H9 (cell line): ENCODE data around the gene ANK2. TPM values are rescaled to one million over a fixed set of nuclear protein-coding genes. Genes with fewer than 3 reads are reported as not detected.

Experiments
- DNase-seq: peaks from one replicate; pipeline ENCODE4 v3.0.0-alpha.2; 2017
- H2AFZ ChIP-seq: one replicate; pipeline ENCODE4 v1.6.1; 2013; ENCODE audit warnings: mild to moderate bottlenecking, low read length, control low read depth, moderate library complexity
- H2AK5ac ChIP-seq: 2 replicates; pipeline ENCODE4 v1.6.1; 2013; ENCODE audit warnings: low read length, control low read depth, mixed read lengths; ENCODE audit not compliant: insufficient read length
- H2BK120ac ChIP-seq: one replicate; pipeline ENCODE4 v1.6.1; 2013; ENCODE audit warnings: low read depth, mild to moderate bottlenecking, low read length, control low read depth, inconsistent platforms; ENCODE audit not compliant: poor library complexity, severe bottlenecking
- H2BK12ac ChIP-seq: 2 replicates; pipeline ENCODE4 v1.6.1; 2013; ENCODE audit warnings: low read length, control low read depth, mixed read lengths, low read depth; ENCODE audit not compliant: insufficient read length
- H2BK15ac ChIP-seq: 2 replicates; pipeline ENCODE4 v1.6.1; 2013; ENCODE audit warnings: low read depth, low read length, control low read depth
- H2BK20ac ChIP-seq: one replicate; pipeline ENCODE4 v1.6.1; 2013; ENCODE audit warnings: low read depth, mild to moderate bottlenecking, low read length, control low read depth, inconsistent platforms; ENCODE audit not compliant: poor library complexity, severe bottlenecking
- H2BK5ac ChIP-seq: 2 replicates; pipeline ENCODE4 v1.6.1; 2013; ENCODE audit warnings: low read length, control low read depth, mixed read lengths; ENCODE audit not compliant: insufficient read length
- H3K14ac ChIP-seq: 2 replicates; pipeline ENCODE4 v1.6.1; 2013; ENCODE audit warnings: low read length, control low read depth; ENCODE audit not compliant: insufficient read depth
- H3K18ac ChIP-seq: 2 replicates; pipeline ENCODE4 v1.6.1; 2013; ENCODE audit warnings: low read depth, mild to moderate bottlenecking, mixed read lengths, low read length, control low read depth; ENCODE audit not compliant: insufficient read length
- H3K23ac ChIP-seq: 2 replicates; pipeline ENCODE4 v1.6.1; 2013; ENCODE audit warnings: low read length, control low read depth, mixed read lengths, low read depth; ENCODE audit not compliant: insufficient read length
- H3K23me2 ChIP-seq: 2 replicates; pipeline ENCODE4 v1.6.1; 2013; ENCODE audit warnings: low read depth, mild to moderate bottlenecking, mixed read lengths, low read length, control low read depth; ENCODE audit not compliant: insufficient read length, poor library complexity, severe bottlenecking
- H3K27ac ChIP-seq: 2 replicates; pipeline ENCODE4 v1.5.1; 2013; ENCODE audit warnings: low read length, control low read depth, mixed read lengths, low read depth; ENCODE audit not compliant: insufficient read length
- H3K27me3 ChIP-seq: 2 replicates; pipeline ENCODE4 v1.6.1; 2013; ENCODE audit warnings: low read length, control low read depth, inconsistent platforms; ENCODE audit not compliant: insufficient read depth
- H3K4ac ChIP-seq: 2 replicates; pipeline ENCODE4 v1.6.1; 2013; ENCODE audit warnings: low read depth, mild to moderate bottlenecking, control low read depth, inconsistent platforms, low read length, moderate library complexity
- H3K4me1 ChIP-seq: 2 replicates; pipeline ENCODE4 v1.6.1; 2013; ENCODE audit warnings: low read length, control low read depth, inconsistent platforms; ENCODE audit not compliant: insufficient read depth
- H3K4me2 ChIP-seq: 2 replicates; pipeline ENCODE4 v1.6.1; 2013; ENCODE audit warnings: low read length, control low read depth, mixed read lengths; ENCODE audit not compliant: insufficient read length, insufficient read depth
- H3K56ac ChIP-seq: 2 replicates; pipeline ENCODE4 v1.6.1; 2013; ENCODE audit warnings: low read depth, mild to moderate bottlenecking, mixed read lengths, low read length, control low read depth; ENCODE audit not compliant: insufficient read length
- H3K79me1 ChIP-seq: 2 replicates; pipeline ENCODE4 v1.6.1; 2013; ENCODE audit warnings: low read depth, mild to moderate bottlenecking, moderate library complexity, low read length, control low read depth, inconsistent platforms; ENCODE audit not compliant: insufficient read depth, poor library complexity, severe bottlenecking
- H3K79me2 ChIP-seq: 2 replicates; pipeline ENCODE4 v1.6.1; 2013; ENCODE audit warnings: low read length, control low read depth, inconsistent platforms; ENCODE audit not compliant: insufficient read depth
- H3K9ac ChIP-seq: 2 replicates; pipeline ENCODE4 v1.6.1; 2013; ENCODE audit warnings: low read length, control low read depth, mixed read lengths; ENCODE audit not compliant: insufficient read length; ENCODE audit errors: extremely low read depth
- H3K9me3 ChIP-seq: one replicate; pipeline ENCODE4 v1.6.1; 2013; ENCODE audit warnings: low read depth, low read length, inconsistent platforms; ENCODE audit not compliant: control insufficient read depth
- H3T11ph ChIP-seq: one replicate; pipeline ENCODE4 v1.6.1; 2013; ENCODE audit warnings: mild to moderate bottlenecking, low read length, control low read depth, inconsistent platforms
- H4K20me1 ChIP-seq: one replicate; pipeline ENCODE4 v1.6.1; 2013; ENCODE audit not compliant: control insufficient read depth, insufficient read length, insufficient read depth
- H4K5ac ChIP-seq: 2 replicates; pipeline ENCODE4 v1.6.1; 2013; ENCODE audit warnings: low read depth, mild to moderate bottlenecking, mixed read lengths, low read length, control low read depth; ENCODE audit not compliant: insufficient read length
- H4K8ac ChIP-seq: replicated peaks from 2 replicates; pipeline ENCODE4 v1.6.1; 2013; ENCODE audit warnings: low read length, control low read depth, mixed read lengths, low read depth; ENCODE audit not compliant: insufficient read length
- H4K91ac ChIP-seq: 2 replicates; pipeline ENCODE4 v1.6.1; 2013; ENCODE audit warnings: low read depth, mild to moderate bottlenecking, moderate library complexity, mixed read lengths, low read length, control low read depth; ENCODE audit not compliant: insufficient read length
- H3K27ac Mint-ChIP-seq, 3 experiments: 2 replicates in 2 of 3; 3 replicates in 1 of 3; pipeline ENCODE4 v1.8.0; 2020 to 2021; ENCODE audit warnings: mixed read lengths in 3 of 3, mild to moderate bottlenecking in 1 of 3, moderate library complexity in 1 of 3
- H3K27me3 Mint-ChIP-seq: 2 replicates; pipeline ENCODE4 v1.8.0; 2021; ENCODE audit warnings: low read depth, mild to moderate bottlenecking, moderate library complexity, mixed read lengths
- H3K36me3 Mint-ChIP-seq, 3 experiments: 2 replicates in 2 of 3; 3 replicates in 1 of 3; pipeline ENCODE4 v1.8.0; 2020 to 2021; ENCODE audit warnings: low read depth in 3 of 3, mixed read lengths in 3 of 3; ENCODE audit not compliant: insufficient read depth in 1 of 3
- H3K4me1 Mint-ChIP-seq, 2 experiments: 2 replicates each; pipeline ENCODE4 v1.8.0; 2020; ENCODE audit warnings: mixed read lengths in 2 of 2
- H3K4me3 Mint-ChIP-seq, 2 experiments: 2 replicates in 1 of 2; 3 replicates in 1 of 2; pipeline ENCODE4 v1.8.0; 2020 to 2021; ENCODE audit warnings: mild to moderate bottlenecking in 2 of 2, mixed read lengths in 2 of 2, moderate library complexity in 1 of 2
- H3K9me3 Mint-ChIP-seq, 2 experiments: 2 replicates in 1 of 2; 3 replicates in 1 of 2; pipeline ENCODE4 v1.8.0; 2020; ENCODE audit warnings: mild to moderate bottlenecking in 2 of 2, mixed read lengths in 2 of 2, moderate library complexity in 1 of 2
- CTCF ChIP-seq: fragments of 200-600 bp; sonication (generic); conservative IDR thresholded peaks from 3 replicates; pipeline ENCODE4 v1.8.0; 2021; ENCODE audit warnings: antibody characterized with exemption, mild to moderate bottlenecking
- WGBS: extraction: QIAGEN DNeasy Blood & Tissue Kit; methylation state at CpG from one replicate; pipeline ENCODE4 v1.1.7; 2013; ENCODE audit warnings: missing lambda C conversion rate, low lambda C conversion rate, mixed read lengths; ENCODE audit not compliant: insufficient read length; ENCODE audit errors: extremely low coverage; 5-methylcytosine and 5-hydroxymethylcytosine counted together
- total RNA-seq: library from RNA; stranded (reverse); gene quantifications from 2 replicates; pipeline ENCODE4 v1.2.1, GENCODE V29; 2021

Gene ANK2
- total RNA-seq, 1 experiment from 2014 or later: 36.8 TPM

DNA sequence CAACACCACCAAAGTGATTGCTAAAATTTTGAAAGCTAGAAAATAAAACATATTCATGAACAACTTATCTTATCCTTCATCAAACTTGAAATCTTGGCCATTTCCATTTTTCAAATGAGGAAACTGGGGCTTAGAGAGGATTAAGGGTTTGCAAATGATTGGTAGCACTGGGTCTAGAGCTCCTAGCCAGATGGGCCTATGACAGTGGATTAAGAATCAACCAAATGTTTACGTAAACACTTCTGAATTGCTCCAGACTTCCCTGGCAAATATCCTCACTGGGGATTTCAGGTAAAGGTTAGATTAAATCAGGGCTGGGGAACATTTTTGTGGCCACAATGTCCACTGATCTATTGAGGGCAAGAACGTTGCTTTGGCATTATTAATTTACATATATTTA, 241.2 kb downstream of the ANK2 start:
- peaks cover 55 to 57% of the 10 kb centered on the region in 2 experiments for H3K4me1 Mint-ChIP-seq
- Histone ChIP-seq H3K9me3 (no peaks in the 10 kb centered on the region), H2BK5ac (no peak overlapping the region), H3K27ac (no peak overlapping the region), H2BK12ac (no peak overlapping the region), H3K4me2 (no peak overlapping the region), H3K14ac (no peak overlapping the region), H3K27me3 (no peaks in the 10 kb centered on the region; the same call in 1 of the 2 replicates), H3K23me2 (no peaks in the 10 kb centered on the region), H4K20me1 (no peaks in the 10 kb centered on the region), H3K9ac (no peak overlapping the region), H4K91ac (no peak overlapping the region), H2BK120ac (no peak overlapping the region), H3K79me1 (no peaks in the 10 kb centered on the region), H3T11ph (no peak overlapping the region), H3K79me2 (no peaks in the 10 kb centered on the region), H2AFZ (no peak overlapping the region), H3K56ac (no peak overlapping the region), H3K23ac (no peak overlapping the region), H3K4ac (no peak overlapping the region), H3K4me1 (peaks cover 15% of the 10 kb centered on the region; the same call in 1 of the 2 replicates), H3K18ac (no peak overlapping the region), H4K8ac (no peak overlapping the region), H2BK15ac (no peak overlapping the region), H2BK20ac (no peak overlapping the region), H2AK5ac (no peak overlapping the region), H4K5ac (no peak overlapping the region)
- WGBS: no CpG with 5 or more reads among the region's 2 CpGs
- H3K4me3 Mint-ChIP-seq: no peak overlapping the region
- no peak for DNase-seq
- H3K36me3 Mint-ChIP-seq: peaks cover 0 to 18% (median 9%) of the 10 kb centered on the region in 3 experiments; a peak in 5 of 7 replicates
- H3K27me3 Mint-ChIP-seq: no peaks in the 10 kb centered on the region
- peak overlapping the region in 2 of 3 experiments; percentile 54 to 90; a peak in 3 of 7 replicates for H3K27ac Mint-ChIP-seq
- no peaks in the 10 kb centered on the region for H3K9me3 Mint-ChIP-seq
- no peak for TF ChIP-seq CTCF
